DMS 273 treated with DMSO at 0.1 percent for 48 hours (cell line): ENCODE measurements around the gene C6orf118.

Source experiments
- DNase-seq: peaks from one replicate; lab custom pipeline; 2025; lab: John Stamatoyannopoulos, UW

C6orf118 gene

GRCh38 chr6:165244524-165245247 is 64.7 kb downstream of the C6orf118 start:
- no peak for DNase-seq

DNA sequence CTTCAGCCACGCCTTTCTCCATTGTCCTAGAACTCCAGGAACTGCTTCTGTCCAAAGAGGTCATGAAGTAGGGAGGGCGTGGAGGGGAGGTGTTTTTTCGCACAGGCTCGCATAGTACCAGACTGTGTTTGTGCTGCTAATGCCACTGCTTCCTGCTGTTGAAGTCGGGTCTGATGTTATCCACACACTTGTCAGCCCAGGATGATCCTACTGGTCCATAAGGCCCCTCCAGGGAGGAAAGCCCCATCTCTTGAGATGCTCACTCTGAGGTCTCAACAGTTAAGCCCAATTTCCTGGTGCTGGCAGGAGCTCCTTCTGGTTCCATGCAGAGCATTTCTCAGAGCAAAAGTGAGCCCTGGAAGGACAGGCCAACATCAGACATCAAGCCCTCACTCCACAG is 65.6 kb downstream of the C6orf118 start:
- DNase-seq = no peak

GRCh38 chr6:165236326-165236725 is 73.1 kb downstream of the C6orf118 start:
- no peak for DNase-seq

GRCh38 chr6:165232731-165233488 is 76.5 kb downstream of the C6orf118 start:
- DNase-seq = no peak

- no peak for DNase-seq
Measured at GRCh38 chr6:165231581-165232561, 77.5 kb downstream of the C6orf118 start.

DNA sequence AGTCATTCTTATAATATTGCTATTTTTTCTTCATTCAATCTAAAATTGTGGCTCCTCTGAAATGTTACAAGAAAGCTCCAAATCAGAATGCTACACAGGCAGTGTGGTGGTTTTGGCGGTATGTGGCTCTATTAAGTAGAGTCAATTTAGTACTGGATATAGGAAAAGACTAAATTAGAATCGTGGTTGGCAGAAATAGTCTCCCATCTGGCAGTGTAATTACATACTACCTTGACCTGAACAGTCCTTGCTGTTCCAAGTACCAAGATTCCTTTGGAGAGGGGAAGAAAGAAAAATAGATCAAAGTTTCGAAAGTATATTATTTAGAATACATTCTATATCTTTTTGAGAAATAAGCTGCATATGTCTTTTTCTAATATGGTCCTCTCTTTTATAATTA is 78.2 kb downstream of the C6orf118 start:
- no peak for DNase-seq
